Cortex of kidney (tissue), 1 donor: Measurements from ENCODE around the gene FAAH2.
"Not testable (repeated sequence)": the region's sequence is repeated elsewhere in the genome, so short reads cannot be mapped to it uniquely, and the experiment has no call there.

Experiments
- DNase-seq: peaks from one replicate; lab custom pipeline; 2025; lab: John Stamatoyannopoulos, UW

Gene FAAH2

GRCh38 chrX:57286507-57287251 is at the start of gene FAAH2:
FAAH2 (plus strand) TSS chrX:57286706; CDS start chrX:57286826, 120 bp downstream.
- peak; percentile 2 for DNase-seq

- DNase-seq, result no peak
Measured at GRCh38 chrX:57241967-57242366, 44.5 kb upstream of the FAAH2 start.

GRCh38 chrX:57251965-57252364 is 34.5 kb upstream of the FAAH2 start:
- no peak for DNase-seq

GRCh38 chrX:57265126-57265525 is 21.4 kb upstream of the FAAH2 start:
- no peak for DNase-seq

GRCh38 chrX:57266275-57266674 is 20.2 kb upstream of the FAAH2 start:
- DNase-seq, result no peak

- DNase-seq, result no peak
Measured at GRCh38 chrX:57266871-57267270, 19.6 kb upstream of the FAAH2 start.

GRCh38 chrX:57267308-57267707 is 19.2 kb upstream of the FAAH2 start:
- DNase-seq, result no peak

GRCh38 chrX:57270980-57271379 is 15.5 kb upstream of the FAAH2 start:
- no peak for DNase-seq

GRCh38 chrX:57282568-57282967 is 3.9 kb upstream of the FAAH2 start:
- DNase-seq, result no peak

GRCh38 chrX:57285001-57285400 is 1.5 kb upstream of the FAAH2 start:
- no peak for DNase-seq

- DNase-seq, result no peak
Measured at GRCh38 chrX:57289089-57289488, 2.6 kb downstream of the FAAH2 start.

- DNase-seq, result no peak
Measured at GRCh38 chrX:57294961-57295360, 8.5 kb downstream of the FAAH2 start.

GRCh38 chrX:57295679-57296078 is 9.2 kb downstream of the FAAH2 start:
- not testable (repeated sequence) for DNase-seq

- no peak for DNase-seq
Measured at GRCh38 chrX:57313583-57314215, 27.2 kb downstream of the FAAH2 start.

- no peak for DNase-seq
Measured at GRCh38 chrX:57329008-57329407, 42.5 kb downstream of the FAAH2 start.

- not testable (repeated sequence) for DNase-seq
Measured at GRCh38 chrX:57335790-57336189, 49.3 kb downstream of the FAAH2 start.

GRCh38 chrX:57353472-57354132 is 67.1 kb downstream of the FAAH2 start:
- no peak for DNase-seq

GRCh38 chrX:57364145-57364544 is 77.6 kb downstream of the FAAH2 start:
- DNase-seq, result no peak

GRCh38 chrX:57366430-57366829 is 79.9 kb downstream of the FAAH2 start:
- DNase-seq, result no peak

- DNase-seq, result no peak
Measured at GRCh38 chrX:57367649-57368048, 81.1 kb downstream of the FAAH2 start.

GRCh38 chrX:57368158-57368557 is 81.7 kb downstream of the FAAH2 start:
- DNase-seq, result no peak

- no peak for DNase-seq
Measured at GRCh38 chrX:57379296-57379695, 92.8 kb downstream of the FAAH2 start.
